HEK293 (cell line): ENCODE measurements around the gene C9orf78.
A peak's percentile ranks its signal among the peaks of the same experiment; 100 is the strongest.

Experiments used
- CTCF ChIA-PET: fragments of 350-600 bp; formaldehyde crosslinking; extraction: SDS; loops from one replicate; lab custom pipeline; 2021; ENCODE audit warnings: antibody characterized with exemption; lab: Yijun Ruan, JAX
- POLR2A ChIA-PET: fragments of 300-600 bp; formaldehyde crosslinking; extraction: SDS; loops from one replicate; lab custom pipeline; 2020; ENCODE audit warnings: antibody characterized with exemption, inconsistent platforms; lab: Yijun Ruan, JAX
- H3K27ac ChIP-seq: fragments of 200-500 bp; sonication (Bioruptor generic); 2 replicates; pipeline ENCODE4 v1.5.1; 2014; ENCODE audit warnings: low read depth, low read length, control low read depth, inconsistent platforms; ENCODE audit errors: extremely low read depth
- H3K36me3 ChIP-seq, 2 experiments: fragments of 200-500 bp in 1 of 2; sonication (Bioruptor generic) in 1 of 2; 1 replicate in 1 of 2; 2 replicates in 1 of 2; pipeline ENCODE4 v1.5.1; 2014 to 2017; ENCODE audit warnings: inconsistent platforms in 2 of 2, low read length in 2 of 2; ENCODE audit not compliant: control insufficient read depth in 2 of 2, insufficient read depth in 1 of 2
- H3K4me1 ChIP-seq: fragments of 200-500 bp; sonication (Bioruptor generic); 2 replicates; pipeline ENCODE4 v1.5.1; 2014; ENCODE audit warnings: mild to moderate bottlenecking, low read length, inconsistent platforms; ENCODE audit not compliant: control insufficient read depth, insufficient read depth
- H3K4me3 ChIP-seq: 2 replicates; pipeline ENCODE4 v1.5.1; 2011; ENCODE audit warnings: low read depth, mild to moderate bottlenecking, control low read depth, low read length, moderate library complexity
- H3K9me3 ChIP-seq: fragments of 200-500 bp; sonication (Bioruptor generic); 2 replicates; pipeline ENCODE4 v1.5.1; 2014; ENCODE audit warnings: low read depth, low read length, inconsistent platforms; ENCODE audit not compliant: control insufficient read depth, insufficient read depth
- AEBP2 ChIP-seq: fragments of 450-650 bp; formaldehyde crosslinking; IDR thresholded peaks from 2 replicates; pipeline ENCODE4 v1.5.1; 2016; ENCODE audit warnings: missing biosample characterization, missing genetic modification characterization, borderline replicate concordance
- EGR2 ChIP-seq: fragments of 450-650 bp; formaldehyde crosslinking; IDR thresholded peaks from 2 replicates; pipeline ENCODE4 v1.5.1; 2016; ENCODE audit warnings: low read depth, missing biosample characterization, missing genetic modification characterization
- HOXD13 ChIP-seq: sonication (generic); formaldehyde crosslinking; IDR thresholded peaks from 2 replicates; pipeline ENCODE4 v1.8.0; 2022; ENCODE audit warnings: missing genetic modification reagents, borderline replicate concordance
- INSM2 ChIP-seq: fragments of 450-650 bp; formaldehyde crosslinking; IDR thresholded peaks from 2 replicates; pipeline ENCODE4 v1.5.1; 2016; ENCODE audit warnings: missing biosample characterization, missing genetic modification characterization
- KLF1 ChIP-seq: fragments of 450-650 bp; formaldehyde crosslinking; IDR thresholded peaks from 2 replicates; pipeline ENCODE4 v1.5.1; 2016; ENCODE audit warnings: missing biosample characterization, missing genetic modification characterization
- OSR2 ChIP-seq: fragments of 450-650 bp; formaldehyde crosslinking; IDR thresholded peaks from 2 replicates; pipeline ENCODE4 v1.5.1; 2016; ENCODE audit warnings: missing biosample characterization, missing genetic modification characterization
- PRDM10 ChIP-seq: fragments of 450-650 bp; formaldehyde crosslinking; IDR thresholded peaks from 2 replicates; pipeline ENCODE4 v1.5.1; 2016; ENCODE audit warnings: missing biosample characterization, missing genetic modification characterization
- WT1 ChIP-seq: fragments of 450-650 bp; formaldehyde crosslinking; IDR thresholded peaks from 2 replicates; pipeline ENCODE4 v1.5.1; 2016; ENCODE audit warnings: missing biosample characterization, missing genetic modification characterization
- ZBTB7A ChIP-seq: fragments of 450-650 bp; formaldehyde crosslinking; IDR thresholded peaks from 2 replicates; pipeline ENCODE4 v1.5.1; 2016; ENCODE audit warnings: low read depth, missing biosample characterization, missing genetic modification characterization
- ZNF18 ChIP-seq: fragments of 450-650 bp; formaldehyde crosslinking; IDR thresholded peaks from 2 replicates; pipeline ENCODE4 v1.5.1; 2016; ENCODE audit warnings: missing biosample characterization, missing genetic modification characterization
- ZNF274 ChIP-seq, 2 experiments: fragments of 200-500 bp in 1 of 2; fragments of 450-650 bp in 1 of 2; sonication (Bioruptor generic) in 1 of 2; formaldehyde crosslinking in 1 of 2; IDR thresholded peaks; 2 replicates each; pipeline versions ENCODE4 v1.5.1 to v1.6.1; 2014 to 2016; ENCODE audit warnings: borderline replicate concordance in 1 of 2, inconsistent platforms in 1 of 2, low read length in 1 of 2, missing biosample characterization in 1 of 2, missing genetic modification characterization in 1 of 2
- ZNF350 ChIP-seq: fragments of 450-650 bp; formaldehyde crosslinking; IDR thresholded peaks from 2 replicates; pipeline ENCODE4 v1.5.0; 2017; ENCODE audit warnings: missing biosample characterization, mild to moderate bottlenecking, missing genetic modification characterization
- ZNF37A ChIP-seq: fragments of 450-650 bp; IDR thresholded peaks from 2 replicates; pipeline ENCODE4 v1.5.1; 2018; ENCODE audit warnings: missing biosample characterization, missing genetic modification characterization
- ZNF394 ChIP-seq: fragments of 450-650 bp; formaldehyde crosslinking; IDR thresholded peaks from 2 replicates; pipeline ENCODE4 v1.5.1; 2016; ENCODE audit warnings: missing biosample characterization, missing genetic modification characterization, mild to moderate bottlenecking, moderate library complexity, borderline replicate concordance
- ZNF416 ChIP-seq: fragments of 450-650 bp; formaldehyde crosslinking; IDR thresholded peaks from 2 replicates; pipeline ENCODE4 v1.5.1; 2016; ENCODE audit warnings: missing biosample characterization, missing genetic modification characterization
- ZNF518A ChIP-seq: fragments of 450-650 bp; formaldehyde crosslinking; conservative IDR thresholded peaks from 2 replicates; pipeline ENCODE4 v1.5.1; 2016; ENCODE audit warnings: low read depth, missing biosample characterization, missing genetic modification characterization
- ZNF529 ChIP-seq: fragments of 450-650 bp; formaldehyde crosslinking; IDR thresholded peaks from 2 replicates; pipeline ENCODE4 v1.5.1; 2017; ENCODE audit warnings: missing genetic modification characterization, missing biosample characterization; ENCODE audit not compliant: insufficient replicate concordance
- ZNF791 ChIP-seq: fragments of 450-650 bp; formaldehyde crosslinking; IDR thresholded peaks from 2 replicates; pipeline ENCODE4 v1.5.1; 2016; ENCODE audit warnings: missing biosample characterization, missing genetic modification characterization
- ZSCAN16 ChIP-seq: fragments of 450-650 bp; formaldehyde crosslinking; IDR thresholded peaks from 2 replicates; pipeline ENCODE4 v1.5.1; 2016; ENCODE audit warnings: missing biosample characterization, missing genetic modification characterization

The C9orf78 gene

GRCh38 chr9:129850821-129851550 is 15.9 kb upstream of the C9orf78 start:
- ChIA-PET CTCF (interaction anchor here (0.6 to 1.1 kb wide), 3 partner anchors 34 to 475 kb away, joined by 3 read pairs; no protein-coding TSS in a partner anchor), POLR2A (interaction anchor here (0.7 kb wide), 1 partner anchor 30 kb away, joined by 5 read pairs; no protein-coding TSS in a partner anchor)
- TF ChIP-seq KLF1 (tag by site-specific recombination), result no peak
- peak; percentile 76 for TF ChIP-seq ZNF529 (tag by site-specific recombination)
- Histone ChIP-seq H3K9me3 (no peaks in the 10 kb centered on the region), H3K4me1 (no peaks in the 10 kb centered on the region), H3K27ac (no peak overlapping the region), H3K4me3 (no peak overlapping the region), H3K36me3 (peaks cover 0 to 40% of the 10 kb centered on the region in 2 experiments; a peak in 2 of 3 replicates)

- no peak overlapping the region for H3K4me3 ChIP-seq
- ChIA-PET CTCF (no interaction called here), POLR2A (interaction anchor here (1.5 kb wide), 1 partner anchor 10 kb away, joined by 3 read pairs; no protein-coding TSS in a partner anchor)
- no peak for TF ChIP-seq PRDM10 (tag by site-specific recombination)
- TF ChIP-seq ZNF18 (tag by site-specific recombination), result no peak
- no peak for TF ChIP-seq ZSCAN16 (tag by site-specific recombination)
- no peak for TF ChIP-seq ZNF37A (tag by site-specific recombination)
- no peak for TF ChIP-seq ZNF350 (tag by site-specific recombination)
- TF ChIP-seq ZNF416, result no peak
- no peak for TF ChIP-seq OSR2 (tag by site-specific recombination)
- no peak for TF ChIP-seq ZNF518A (tag by site-specific recombination)
- TF ChIP-seq ZBTB7A (tag by site-specific recombination), result no peak
- TF ChIP-seq HOXD13, result no peak
- TF ChIP-seq EGR2 (tag by site-specific recombination), result no peak
- no peak for TF ChIP-seq ZNF274 (IDR thresholded peaks at IDR 0.05; ENCODE audit: low read length)
- no peak for TF ChIP-seq ZNF274 (tag by site-specific recombination; IDR thresholded peaks at IDR 0.05; ENCODE audit: borderline replicate concordance)
- TF ChIP-seq AEBP2 (tag by site-specific recombination), result no peak
- no peak for TF ChIP-seq WT1 (tag by site-specific recombination)
- TF ChIP-seq INSM2, result no peak
- no peak for TF ChIP-seq ZNF791 (tag by site-specific recombination)
- no peak for TF ChIP-seq ZNF394
- H3K27ac ChIP-seq, result no peak overlapping the region
- H3K9me3 ChIP-seq, result no peaks in the 10 kb centered on the region
- peaks cover 0 to 34% of the 10 kb centered on the region in 2 experiments; a peak in 2 of 3 replicates for H3K36me3 ChIP-seq
- H3K4me1 ChIP-seq, result no peaks in the 10 kb centered on the region
Measured at GRCh38 chr9:129849901-129850300, 14.8 kb upstream of the C9orf78 start.
